ENCODE data around the gene TMEM115. TPM values are rescaled to one million over a fixed set of nuclear protein-coding genes. Genes with fewer than 3 reads are reported as not detected.

TMEM115 gene
- total and polyA plus RNA-seq, 9 of the 15 experiments (the other 6 are each of a cell fraction or from before 2014, with no cell fraction given), result 1.6 to 26.9 (median 14.1) TPM

- ATAC-seq, result no peak
- Histone ChIP-seq H3K9ac (ENCODE audit: insufficient read depth in 1 of 2, low read depth in 2 of 2, low read length in 2 of 2) (peak overlapping the region in 1 of 2 experiments; percentile 83; a peak in 2 of 4 replicates), H3K9me1 (ENCODE audit: control insufficient read depth, insufficient read depth, low read length) (no peaks in the 10 kb centered on the region)
Measured at GRCh38 chr3:50318163-50318562, 41.2 kb downstream of the TMEM115 start.

More at GRCh38 chr3:50318163-50318562, 41.2 kb downstream of the TMEM115 start:
- H2AFZ ChIP-seq (ENCODE audit: low read depth, low read length), result no peak overlapping the region
- whole genome bisulfite sequencing (ENCODE audit: insufficient coverage, low coverage, missing lambda C conversion rate), result 83% methylated on average over 2 of the region's 11 CpGs
- peaks cover 22% of the 10 kb centered on the region for H3K79me2 ChIP-seq (ENCODE audit: control insufficient read depth, insufficient read depth, low read length)
- TF ChIP-seq ZNF395 (CRISPR knock-in tag; IDR thresholded peaks at IDR 0.05), result no peak
- 0 out of 2 replicates have a peak, but pooled peaks have one; percentile 2 for TF ChIP-seq TFAP4 (CRISPR knock-in tag; IDR thresholded peaks at IDR 0.05; ENCODE audit: borderline replicate concordance)
- TF ChIP-seq RBFOX2 (IDR thresholded peaks at IDR 0.05; ENCODE audit: low read depth, low read length), result peak; percentile 23; the same call in 1 of the 2 replicates
- H3K27ac ChIP-seq (ENCODE audit: extremely low read depth, low read depth, low read length), result no peak overlapping the region
- no peak overlapping the region for H3K4me3 ChIP-seq
- H3K36me3 ChIP-seq (ENCODE audit: control insufficient read depth, insufficient read depth, low read length), result peaks cover 20% of the 10 kb centered on the region; the same call in 2 of the 3 replicates
- in situ Hi-C loops (cut with MboI) (no loop called here), intact Hi-C loops (cut with micrococcal nuclease) (no loop called here)
- H3K9me3 ChIP-seq (replicated peaks; ENCODE audit: control insufficient read depth, insufficient read depth, low read depth, low read length), result no peaks in the 10 kb centered on the region
- BruUV-seq (replicated peaks), result no TSS peak
- no peaks in the 10 kb centered on the region for H3K27me3 ChIP-seq (ENCODE audit: control insufficient read depth in 2 of 2, insufficient read depth in 2 of 2, low read length in 2 of 2)
- FAIRE-seq, result no peak
- no peaks in the 10 kb centered on the region for H4K20me1 ChIP-seq (replicated peaks; ENCODE audit: control insufficient read depth, insufficient read depth, low read length)
- DNase-seq (ENCODE audit: extremely low read depth in 1 of 4, low spot score in 3 of 4), result no peak
- POLR2A ChIA-PET, result interaction anchor here (0.6 to 1.0 kb wide), 2 partner anchors 10 to 19 kb away, joined by 3 read pairs; partner anchors contain the start of genes HYAL3, NAA80 and TUSC2
- CTCF ChIA-PET (ENCODE audit: low intra/inter-chr PET ratio), result no interaction called here
- no peak overlapping the region for H3K4me2 ChIP-seq (ENCODE audit: insufficient read depth, low read length)
- H3K4me1 ChIP-seq (replicated peaks in 1 of 2; ENCODE audit: control insufficient read depth in 2 of 2, insufficient read depth in 2 of 2, low read length in 2 of 2), result peaks cover 27 to 68% of the 10 kb centered on the region in 2 experiments
